H1 (cell line): Measurements from ENCODE around the gene ZXDC.

Experiments
- CTCF ChIP-seq, 3 experiments: IDR thresholded peaks; 1 replicate in 2 of 3; 2 replicates in 1 of 3; pipeline versions ENCODE4 v1.5.1 to v1.6.1; 2011; ENCODE audit warnings: low read length in 3 of 3, mild to moderate bottlenecking in 3 of 3, inconsistent platforms in 2 of 3, low read depth in 1 of 3, moderate library complexity in 1 of 3; ENCODE audit not compliant: insufficient read depth in 1 of 3; ENCODE audit errors: control extremely low read depth in 1 of 3
- EP300 ChIP-seq, 2 experiments: IDR thresholded peaks; 1 replicate in 1 of 2; 2 replicates in 1 of 2; pipeline ENCODE4 v1.6.1; 2011 to 2012; ENCODE audit warnings: low read depth in 2 of 2, low read length in 2 of 2, mild to moderate bottlenecking in 2 of 2, borderline replicate concordance in 1 of 2, inconsistent platforms in 1 of 2, moderate library complexity in 1 of 2
- EZH2 ChIP-seq: fragments of 200-600 bp; sonication (generic); IDR thresholded peaks from 2 replicates; pipeline ENCODE4 v1.7.1; 2012; ENCODE audit warnings: low read depth, mild to moderate bottlenecking, moderate library complexity, low read length, inconsistent platforms; ENCODE audit not compliant: severe bottlenecking
- GTF2F1 ChIP-seq: IDR thresholded peaks from 2 replicates; pipeline ENCODE4 v1.6.1; 2012; ENCODE audit warnings: low read depth, low read length, improper control_type of control experiment, borderline replicate concordance
- MAFK ChIP-seq: IDR thresholded peaks from 2 replicates; pipeline ENCODE4 v1.6.1; 2012; ENCODE audit warnings: low read depth, mild to moderate bottlenecking, improper control_type of control experiment, low read length
- POLR2A ChIP-seq, 2 experiments: IDR thresholded peaks; 1 replicate in 1 of 2; 2 replicates in 1 of 2; pipeline ENCODE4 v1.6.1; 2011; ENCODE audit warnings: low read depth in 2 of 2, low read length in 2 of 2, mild to moderate bottlenecking in 2 of 2; ENCODE audit errors: control extremely low read depth in 1 of 2
- POLR2AphosphoS5 ChIP-seq: IDR thresholded peaks from 2 replicates; pipeline ENCODE4 v1.6.1; 2011; ENCODE audit warnings: low read depth, low read length
- RAD21 ChIP-seq, 2 experiments: IDR thresholded peaks in 1 of 2; conservative IDR thresholded peaks in 1 of 2; 2 replicates each; pipeline ENCODE4 v1.6.1; 2011; ENCODE audit warnings: low read depth in 2 of 2, low read length in 2 of 2, improper control_type of control experiment in 1 of 2, inconsistent platforms in 1 of 2, mild to moderate bottlenecking in 1 of 2, moderate library complexity in 1 of 2
- RBBP5 ChIP-seq: IDR thresholded peaks from 2 replicates; pipeline ENCODE4 v1.7.1; 2012; ENCODE audit warnings: low read depth, mild to moderate bottlenecking, inconsistent platforms, low read length, moderate library complexity, borderline replicate concordance
- RFX5 ChIP-seq: IDR thresholded peaks from 2 replicates; pipeline ENCODE4 v1.6.1; 2011; ENCODE audit warnings: low read depth, low read length, improper control_type of control experiment, borderline replicate concordance
- RNF2 ChIP-seq: fragments of 200-900, 300-1000 bp; sonication (generic); IDR thresholded peaks from 2 replicates; pipeline ENCODE4 v1.7.1; 2016; ENCODE audit warnings: borderline replicate concordance, low read depth, mild to moderate bottlenecking, antibody characterized with exemption, low read length; ENCODE audit not compliant: poor library complexity, severe bottlenecking; ENCODE audit errors: missing control alignments
- RXRA ChIP-seq: IDR thresholded peaks from 2 replicates; pipeline ENCODE4 v1.6.1; 2011; ENCODE audit warnings: low read depth, mild to moderate bottlenecking, low read length, moderate library complexity; ENCODE audit not compliant: insufficient read depth
- SIN3A ChIP-seq, 2 experiments: IDR thresholded peaks in 1 of 2; conservative IDR thresholded peaks in 1 of 2; 2 replicates each; pipeline ENCODE4 v1.6.1; 2011 to 2012; ENCODE audit warnings: low read length in 2 of 2, improper control_type of control experiment in 1 of 2, low read depth in 1 of 2, mild to moderate bottlenecking in 1 of 2

GRCh38 chr3:126487151-126487771 lies 11.6 kb upstream of the ZXDC start:
- TF ChIP-seq RXRA (no peak), RNF2 (no peak), CTCF (IDR thresholded peaks at IDR 0.05; ENCODE audit: control extremely low read depth in 1 of 3, insufficient read depth in 1 of 3, low read depth in 1 of 3, low read length in 3 of 3) (peak in 2 of 3 experiments; percentile 53 to 59; a peak in 3 of 4 replicates), POLR2A (IDR thresholded peaks at IDR 0.05; ENCODE audit: control extremely low read depth in 1 of 2, low read depth in 2 of 2, low read length in 2 of 2) (no peak), POLR2AphosphoS5 (no peak), EP300 (IDR thresholded peaks at IDR 0.05; ENCODE audit: borderline replicate concordance in 1 of 2, low read depth in 2 of 2, low read length in 2 of 2) (no peak), MAFK (no peak), EZH2 (no peak), GTF2F1 (no peak), RFX5 (no peak), SIN3A (conservative IDR thresholded peaks at IDR 0.05 in 1 of 2, IDR thresholded peaks at IDR 0.05 in 1 of 2; ENCODE audit: low read depth in 1 of 2, low read length in 2 of 2) (no peak), RBBP5 (no peak), RAD21 (IDR thresholded peaks at IDR 0.05 in 1 of 2, conservative IDR thresholded peaks at IDR 0.05 in 1 of 2; ENCODE audit: low read depth in 2 of 2, low read length in 2 of 2) (peak in 1 of 2 experiments; percentile 49; a peak in 3 of 4 replicates)
